Temporal lobe (tissue), 2 donors: ENCODE data around the gene DNAJC10. TPM values are rescaled to one million over a fixed set of nuclear protein-coding genes. Genes with fewer than 3 reads are reported as not detected.

Experiments used
- small RNA-seq: library from RNA; depleted of rRNA; stranded (forward); fragments of <200 nt; gene quantifications from one replicate; pipeline ENCODE3, GENCODE V24; 2014; ENCODE audit warnings: low replicate concordance
- total RNA-seq: library from RNA; depleted of rRNA; stranded (reverse); fragments of >200 nt; gene quantifications from one replicate; pipeline ENCODE4 v1.2.3, GENCODE V29; 2014

The DNAJC10 gene
- total RNA-seq, 1 donor from 2014 or later, result 46.0 TPM

Small RNAs within 50 kb of the gene (small RNA-seq; reads per million reads assigned to genes)
- gene RF00019, result not detected

Other genes with a start within 250 kb of the DNAJC10 start
- gene FRZB, start 150.4 kb downstream of the DNAJC10 start, total RNA-seq, result 14.3 TPM